Ishikawa (cell line): ENCODE measurements around the gene CD300LG.

Experiments used
- CEBPB ChIP-seq: IDR thresholded peaks from 2 replicates; pipeline ENCODE4 v1.6.1; 2012
- CREB1 ChIP-seq: IDR thresholded peaks from 2 replicates; pipeline ENCODE4 v1.6.1; 2012; ENCODE audit warnings: low read depth
- EGR1 ChIP-seq: IDR thresholded peaks from 2 replicates; pipeline ENCODE4 v1.6.1; 2012
- EP300 ChIP-seq: IDR thresholded peaks from 2 replicates; pipeline ENCODE4 v1.6.1; 2012; ENCODE audit warnings: borderline replicate concordance
- FOXM1 ChIP-seq: IDR thresholded peaks from 2 replicates; pipeline ENCODE4 v1.6.1; 2012; ENCODE audit warnings: low read depth, borderline replicate concordance
- NFIC ChIP-seq: IDR thresholded peaks from 2 replicates; pipeline ENCODE4 v1.6.1; 2012
- RAD21 ChIP-seq: IDR thresholded peaks from 2 replicates; pipeline ENCODE4 v1.6.1; 2012; ENCODE audit warnings: low read depth
- TAF1 ChIP-seq: IDR thresholded peaks from 2 replicates; pipeline ENCODE4 v1.6.1; 2012; ENCODE audit warnings: low read depth, mild to moderate bottlenecking
- TCF12 ChIP-seq: IDR thresholded peaks from 2 replicates; pipeline ENCODE4 v1.6.1; 2012; ENCODE audit warnings: low read depth
- TEAD4 ChIP-seq: IDR thresholded peaks from 2 replicates; pipeline ENCODE4 v1.6.1; 2012
- YY1 ChIP-seq: IDR thresholded peaks from 2 replicates; pipeline ENCODE4 v1.6.1; 2012; ENCODE audit warnings: low read depth
- ZBTB7A ChIP-seq: IDR thresholded peaks from 2 replicates; pipeline ENCODE4 v1.6.1; 2012; ENCODE audit warnings: low read depth
- TF ChIP-seq, protein P1 (sequence below): IDR thresholded peaks from 2 replicates; pipeline ENCODE4 v1.6.1; 2012; ENCODE audit warnings: low read depth, mild to moderate bottlenecking
- TF ChIP-seq, protein P2 (sequence below): IDR thresholded peaks from 2 replicates; pipeline ENCODE4 v1.6.1; 2012
- TF ChIP-seq, protein P3 (sequence below): IDR thresholded peaks from 2 replicates; pipeline ENCODE4 v1.6.1; 2012

CD300LG gene

DNA sequence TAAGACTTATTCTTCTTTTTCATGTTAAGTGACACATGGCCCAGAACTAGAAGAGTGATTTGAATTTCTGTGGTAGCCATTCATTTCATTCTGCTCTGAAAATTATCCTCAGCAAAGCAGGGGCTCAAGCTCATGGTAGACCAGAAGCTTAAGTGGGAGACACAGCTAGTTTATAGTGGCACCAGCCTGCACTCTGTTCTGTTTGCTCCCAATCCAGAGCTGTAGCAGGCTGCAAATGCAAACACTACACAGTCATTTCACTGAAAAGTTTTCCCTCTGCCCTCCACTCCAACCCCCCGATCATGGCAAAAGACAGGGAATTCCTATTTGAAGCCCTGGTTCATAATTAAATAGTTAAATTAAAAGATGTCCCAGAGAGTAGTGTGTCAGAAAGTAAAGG is 43.3 kb downstream of the CD300LG start:
- no peak for TF ChIP-seq RAD21
- TF ChIP-seq, protein P1, sequence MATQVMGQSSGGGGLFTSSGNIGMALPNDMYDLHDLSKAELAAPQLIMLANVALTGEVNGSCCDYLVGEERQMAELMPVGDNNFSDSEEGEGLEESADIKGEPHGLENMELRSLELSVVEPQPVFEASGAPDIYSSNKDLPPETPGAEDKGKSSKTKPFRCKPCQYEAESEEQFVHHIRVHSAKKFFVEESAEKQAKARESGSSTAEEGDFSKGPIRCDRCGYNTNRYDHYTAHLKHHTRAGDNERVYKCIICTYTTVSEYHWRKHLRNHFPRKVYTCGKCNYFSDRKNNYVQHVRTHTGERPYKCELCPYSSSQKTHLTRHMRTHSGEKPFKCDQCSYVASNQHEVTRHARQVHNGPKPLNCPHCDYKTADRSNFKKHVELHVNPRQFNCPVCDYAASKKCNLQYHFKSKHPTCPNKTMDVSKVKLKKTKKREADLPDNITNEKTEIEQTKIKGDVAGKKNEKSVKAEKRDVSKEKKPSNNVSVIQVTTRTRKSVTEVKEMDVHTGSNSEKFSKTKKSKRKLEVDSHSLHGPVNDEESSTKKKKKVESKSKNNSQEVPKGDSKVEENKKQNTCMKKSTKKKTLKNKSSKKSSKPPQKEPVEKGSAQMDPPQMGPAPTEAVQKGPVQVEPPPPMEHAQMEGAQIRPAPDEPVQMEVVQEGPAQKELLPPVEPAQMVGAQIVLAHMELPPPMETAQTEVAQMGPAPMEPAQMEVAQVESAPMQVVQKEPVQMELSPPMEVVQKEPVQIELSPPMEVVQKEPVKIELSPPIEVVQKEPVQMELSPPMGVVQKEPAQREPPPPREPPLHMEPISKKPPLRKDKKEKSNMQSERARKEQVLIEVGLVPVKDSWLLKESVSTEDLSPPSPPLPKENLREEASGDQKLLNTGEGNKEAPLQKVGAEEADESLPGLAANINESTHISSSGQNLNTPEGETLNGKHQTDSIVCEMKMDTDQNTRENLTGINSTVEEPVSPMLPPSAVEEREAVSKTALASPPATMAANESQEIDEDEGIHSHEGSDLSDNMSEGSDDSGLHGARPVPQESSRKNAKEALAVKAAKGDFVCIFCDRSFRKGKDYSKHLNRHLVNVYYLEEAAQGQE: no peak
- no peak for TF ChIP-seq CREB1
- no peak for TF ChIP-seq NFIC
- no peak for TF ChIP-seq ZBTB7A
- TF ChIP-seq CEBPB: no peak
- no peak for TF ChIP-seq EP300
- TF ChIP-seq TEAD4: no peak
- no peak for TF ChIP-seq TAF1
- no peak for TF ChIP-seq FOXM1
- no peak for TF ChIP-seq TCF12
- TF ChIP-seq EGR1: no peak
- no peak for TF ChIP-seq YY1
- TF ChIP-seq, protein P2, sequence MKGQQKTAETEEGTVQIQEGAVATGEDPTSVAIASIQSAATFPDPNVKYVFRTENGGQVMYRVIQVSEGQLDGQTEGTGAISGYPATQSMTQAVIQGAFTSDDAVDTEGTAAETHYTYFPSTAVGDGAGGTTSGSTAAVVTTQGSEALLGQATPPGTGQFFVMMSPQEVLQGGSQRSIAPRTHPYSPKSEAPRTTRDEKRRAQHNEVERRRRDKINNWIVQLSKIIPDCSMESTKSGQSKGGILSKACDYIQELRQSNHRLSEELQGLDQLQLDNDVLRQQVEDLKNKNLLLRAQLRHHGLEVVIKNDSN: no peak
- TF ChIP-seq, protein P3, sequence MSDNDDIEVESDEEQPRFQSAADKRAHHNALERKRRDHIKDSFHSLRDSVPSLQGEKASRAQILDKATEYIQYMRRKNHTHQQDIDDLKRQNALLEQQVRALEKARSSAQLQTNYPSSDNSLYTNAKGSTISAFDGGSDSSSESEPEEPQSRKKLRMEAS: no peak

DNA sequence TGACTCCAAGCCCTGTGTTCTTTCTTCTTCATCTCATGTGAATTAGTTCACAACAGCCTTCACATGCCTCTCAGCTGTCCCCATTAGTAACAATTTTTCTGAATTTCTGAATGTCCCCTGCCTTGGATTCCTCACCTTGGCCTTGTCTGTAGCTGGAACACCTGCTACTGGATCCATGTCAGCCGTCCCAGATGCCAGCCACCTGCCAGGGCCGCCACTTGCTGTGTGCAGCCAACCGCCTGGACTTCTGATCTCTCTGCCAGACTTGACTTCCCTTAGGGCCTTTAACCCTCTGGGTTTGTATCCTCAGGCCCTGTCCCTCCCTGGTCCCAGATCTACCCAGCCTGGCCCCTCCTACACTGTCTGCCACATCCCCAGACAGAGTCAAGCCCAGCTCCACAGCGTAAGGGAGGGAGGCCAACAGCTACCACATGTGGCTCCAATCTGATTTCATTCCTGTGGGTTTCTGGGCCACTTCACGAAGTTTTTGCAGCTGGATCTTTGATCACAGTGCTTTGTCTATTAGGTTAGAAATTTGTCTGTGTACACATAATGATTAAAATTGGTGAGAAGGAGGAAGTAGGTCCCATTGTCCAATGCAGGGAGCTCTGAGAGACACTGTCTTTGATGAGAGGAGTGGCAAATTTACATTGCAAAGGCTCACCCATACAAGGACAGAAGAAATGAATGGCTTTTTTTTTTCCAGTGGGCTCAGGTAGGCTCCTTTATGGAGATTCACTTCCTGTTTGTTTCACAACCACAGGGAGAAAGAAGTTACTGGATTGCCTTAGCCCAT is 45.1 kb downstream of the CD300LG start:
- TF ChIP-seq, protein P1: no peak
- TF ChIP-seq FOXM1: no peak

DNA sequence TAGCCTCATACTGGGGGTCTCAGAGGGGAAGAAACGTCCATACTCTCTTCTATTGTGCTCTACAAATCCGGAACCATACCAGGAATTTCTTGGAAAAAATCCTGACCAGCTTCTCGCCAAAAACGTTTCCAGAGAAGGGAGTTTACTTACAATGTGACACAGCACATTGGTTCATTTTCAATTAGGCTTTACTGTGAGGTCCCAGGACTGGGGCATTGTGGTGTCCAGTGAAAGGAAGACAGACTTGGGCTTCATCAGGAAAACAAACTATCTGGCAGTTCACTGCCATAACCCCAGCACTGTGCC is 45.6 kb downstream of the CD300LG start:
- TF ChIP-seq NFIC (no peak), FOXM1 (no peak), TEAD4 (no peak), YY1 (no peak), EGR1 (no peak), RAD21 (no peak), ZBTB7A (no peak), CREB1 (no peak), CEBPB (no peak), TCF12 (no peak), TAF1 (no peak), EP300 (no peak)
- TF ChIP-seq, protein P2: no peak
- TF ChIP-seq, protein P3: no peak
- TF ChIP-seq, protein P1: no peak

DNA sequence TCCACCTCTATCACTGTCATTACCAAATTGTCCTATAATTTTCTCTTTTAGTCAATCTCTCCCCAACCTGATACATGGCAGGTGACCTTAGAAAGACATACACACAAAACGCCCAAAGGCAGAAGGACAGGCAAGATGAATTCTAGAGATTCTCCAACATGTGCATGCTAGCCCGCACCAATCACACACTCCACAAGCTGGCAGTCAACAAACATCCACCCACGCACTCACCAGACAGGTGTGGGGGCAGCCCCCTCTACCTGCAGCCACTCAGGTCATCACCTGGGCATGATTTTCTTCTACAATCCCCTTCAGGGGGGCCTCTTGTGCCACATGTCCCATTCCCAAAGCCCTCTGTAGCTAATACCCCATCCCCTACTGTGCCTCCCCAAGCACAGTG is 50.9 kb downstream of the CD300LG start:
- TF ChIP-seq NFIC (no peak), TCF12 (no peak), ZBTB7A (no peak)

DNA sequence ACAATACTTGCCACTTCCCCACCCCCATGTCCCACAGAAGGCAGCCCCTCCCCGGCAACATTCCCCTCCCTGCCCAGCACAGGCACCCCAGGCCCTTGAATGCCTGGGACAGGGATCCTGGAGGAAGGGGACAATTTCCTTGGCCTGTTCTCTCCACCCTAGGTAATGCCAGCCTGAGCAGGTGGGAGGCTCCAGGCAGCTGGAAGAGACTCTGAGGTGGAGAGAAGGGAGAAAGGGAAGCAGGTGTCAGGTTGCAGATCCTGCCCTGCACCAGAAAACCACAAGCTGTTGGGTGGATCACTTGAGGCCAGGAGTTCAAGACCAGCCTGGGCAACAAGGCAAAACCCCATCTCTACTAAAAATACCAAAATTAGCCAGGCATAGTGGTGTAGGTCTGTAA is 51.5 kb downstream of the CD300LG start:
- TF ChIP-seq ZBTB7A (no peak), FOXM1 (no peak), CREB1 (no peak), TCF12 (no peak), CEBPB (no peak), TAF1 (no peak), NFIC (no peak), RAD21 (no peak)
- TF ChIP-seq, protein P3: no peak
- TF ChIP-seq, protein P2: no peak
- TF ChIP-seq, protein P1: no peak
